A673 (cell line): ENCODE data around the gene SEMA5B.

ENCODE experiments used
- EZH2 ChIP-seq: fragments of 200-600 bp; sonication (generic); IDR thresholded peaks from 2 replicates; pipeline ENCODE4 v1.6.1; 2017; ENCODE audit warnings: borderline replicate concordance, low read depth, mild to moderate bottlenecking, mixed read lengths, antibody characterized with exemption, low read length; ENCODE audit not compliant: poor library complexity, severe bottlenecking
- TF ChIP-seq, protein P1 (sequence below): fragments of 300-800, 200-600 bp; sonication (generic); conservative IDR thresholded peaks from 2 replicates; pipeline ENCODE4 v1.5.1; 2017; ENCODE audit warnings: low read depth, mild to moderate bottlenecking, antibody characterized with exemption, low read length, moderate library complexity, mixed read lengths

DNA sequence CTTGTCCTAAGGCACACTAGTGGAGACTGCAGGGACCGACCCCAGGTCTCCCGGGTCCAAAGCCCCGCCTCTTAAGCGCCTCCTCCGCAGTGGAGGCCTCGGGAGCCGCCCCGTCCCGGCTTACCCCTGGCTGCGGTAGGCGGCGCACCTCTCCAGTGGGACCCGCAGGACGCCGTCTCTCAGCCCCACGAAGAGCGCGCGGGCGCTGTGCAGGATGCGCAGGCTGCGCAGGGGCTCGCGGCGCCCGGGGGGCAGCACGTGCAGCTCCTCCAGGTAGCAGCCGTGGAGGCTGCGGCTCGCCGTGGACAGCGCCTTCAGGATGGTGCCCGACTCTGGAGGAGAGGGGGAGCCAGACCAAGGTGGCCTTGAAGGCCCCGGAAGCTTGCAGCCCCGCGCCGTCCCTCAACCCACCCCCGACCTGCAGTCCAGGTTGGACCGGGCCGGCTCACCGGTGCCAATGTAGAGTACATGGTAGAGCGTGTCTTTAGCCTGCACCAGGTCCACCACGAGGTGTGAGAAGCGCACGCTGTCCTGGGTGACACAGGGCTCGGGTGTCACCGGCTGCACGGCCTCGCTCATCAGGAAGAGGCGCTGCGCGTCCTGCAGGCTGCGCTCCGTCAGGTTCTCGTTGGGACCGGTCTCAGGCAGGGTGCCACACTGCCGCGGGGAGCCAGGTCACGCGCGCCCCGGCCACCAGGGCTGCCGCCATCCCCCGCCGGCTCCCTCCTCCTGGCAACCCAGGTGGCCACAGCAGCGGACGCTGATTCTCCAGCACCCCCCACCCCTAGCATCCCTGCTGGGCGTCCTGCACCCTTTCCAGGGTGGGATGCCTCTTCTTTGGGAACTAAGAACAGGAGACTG is 105.5 kb downstream of the SEMA5B start:
- TF ChIP-seq, protein P1, sequence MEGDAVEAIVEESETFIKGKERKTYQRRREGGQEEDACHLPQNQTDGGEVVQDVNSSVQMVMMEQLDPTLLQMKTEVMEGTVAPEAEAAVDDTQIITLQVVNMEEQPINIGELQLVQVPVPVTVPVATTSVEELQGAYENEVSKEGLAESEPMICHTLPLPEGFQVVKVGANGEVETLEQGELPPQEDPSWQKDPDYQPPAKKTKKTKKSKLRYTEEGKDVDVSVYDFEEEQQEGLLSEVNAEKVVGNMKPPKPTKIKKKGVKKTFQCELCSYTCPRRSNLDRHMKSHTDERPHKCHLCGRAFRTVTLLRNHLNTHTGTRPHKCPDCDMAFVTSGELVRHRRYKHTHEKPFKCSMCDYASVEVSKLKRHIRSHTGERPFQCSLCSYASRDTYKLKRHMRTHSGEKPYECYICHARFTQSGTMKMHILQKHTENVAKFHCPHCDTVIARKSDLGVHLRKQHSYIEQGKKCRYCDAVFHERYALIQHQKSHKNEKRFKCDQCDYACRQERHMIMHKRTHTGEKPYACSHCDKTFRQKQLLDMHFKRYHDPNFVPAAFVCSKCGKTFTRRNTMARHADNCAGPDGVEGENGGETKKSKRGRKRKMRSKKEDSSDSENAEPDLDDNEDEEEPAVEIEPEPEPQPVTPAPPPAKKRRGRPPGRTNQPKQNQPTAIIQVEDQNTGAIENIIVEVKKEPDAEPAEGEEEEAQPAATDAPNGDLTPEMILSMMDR = peak; percentile 50
- TF ChIP-seq EZH2 = peak; percentile 44
